CD4-positive, alpha-beta T cell treated with Interleukin-21 for 1 hour (primary cell): ENCODE data around the gene AFF1.

Experiments used
- DNase-seq: peaks from one replicate; pipeline ENCODE4 v3.0.0-alpha.2; 2020

The AFF1 gene

GRCh38 chr4:87042221-87042620 lies 107.4 kb downstream of the AFF1 start:
- no peak for DNase-seq

- DNase-seq: no peak
Measured at GRCh38 chr4:87042986-87043820, 108.4 kb downstream of the AFF1 start.

DNA sequence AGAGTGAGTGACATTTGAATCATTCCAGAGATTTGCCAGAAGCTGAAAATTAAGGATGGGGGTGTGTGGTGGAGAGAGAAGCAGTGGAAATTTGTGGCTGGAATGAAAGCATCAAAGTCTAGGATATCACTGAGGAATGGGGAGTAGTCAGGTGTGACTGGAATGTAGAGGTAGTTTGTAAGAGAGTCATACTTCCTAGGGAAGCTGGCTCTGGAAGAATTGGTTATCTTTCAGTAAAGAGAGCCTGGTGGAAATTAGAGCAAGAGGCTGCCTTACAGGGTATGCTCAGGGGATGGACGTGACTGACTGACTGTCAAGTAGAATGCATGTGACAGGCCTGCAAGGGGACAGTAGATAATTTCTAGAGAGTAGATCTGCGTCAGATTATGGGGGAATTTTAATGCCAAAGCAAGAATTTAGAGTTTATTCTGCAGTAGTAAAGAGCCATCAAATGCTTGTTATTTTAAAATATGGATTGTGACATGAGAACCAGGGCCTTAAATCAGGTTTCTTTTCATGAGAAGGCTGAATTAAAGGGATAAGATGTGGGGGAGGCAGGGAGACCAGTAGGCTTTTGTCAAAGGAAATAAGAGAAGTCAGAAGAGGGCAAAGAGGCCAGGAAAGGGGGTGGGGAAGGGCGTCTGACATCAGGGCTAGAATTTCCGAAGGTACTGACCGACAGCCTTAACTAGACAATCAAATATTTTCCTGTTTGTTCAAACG lies 109.9 kb downstream of the AFF1 start:
- DNase-seq: no peak

- no peak for DNase-seq
Measured at GRCh38 chr4:87045234-87045558, 110.4 kb downstream of the AFF1 start.

GRCh38 chr4:87045659-87046058 lies 110.8 kb downstream of the AFF1 start:
- no peak for DNase-seq

DNA sequence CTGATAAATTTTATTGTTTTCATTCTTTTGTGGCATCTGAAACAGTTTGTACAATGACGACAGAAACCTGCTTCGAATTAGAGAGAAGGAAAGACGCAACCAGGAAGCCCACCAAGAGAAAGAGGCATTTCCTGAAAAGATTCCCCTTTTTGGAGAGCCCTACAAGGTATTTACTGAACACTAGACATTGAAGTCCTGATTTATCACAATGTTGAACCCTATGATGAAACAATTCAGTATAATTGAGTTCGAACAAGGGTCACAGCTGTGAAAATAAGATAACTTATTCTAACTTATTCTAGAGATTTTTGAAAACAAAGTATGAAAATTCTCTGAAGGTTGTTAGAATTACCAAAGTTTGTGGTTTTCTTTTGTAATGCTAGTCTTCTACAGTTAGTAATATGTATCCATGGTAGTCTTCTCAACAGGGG lies 111.3 kb downstream of the AFF1 start:
- DNase-seq: no peak

- no peak for DNase-seq
Measured at GRCh38 chr4:87047281-87047798, 112.5 kb downstream of the AFF1 start.

DNA sequence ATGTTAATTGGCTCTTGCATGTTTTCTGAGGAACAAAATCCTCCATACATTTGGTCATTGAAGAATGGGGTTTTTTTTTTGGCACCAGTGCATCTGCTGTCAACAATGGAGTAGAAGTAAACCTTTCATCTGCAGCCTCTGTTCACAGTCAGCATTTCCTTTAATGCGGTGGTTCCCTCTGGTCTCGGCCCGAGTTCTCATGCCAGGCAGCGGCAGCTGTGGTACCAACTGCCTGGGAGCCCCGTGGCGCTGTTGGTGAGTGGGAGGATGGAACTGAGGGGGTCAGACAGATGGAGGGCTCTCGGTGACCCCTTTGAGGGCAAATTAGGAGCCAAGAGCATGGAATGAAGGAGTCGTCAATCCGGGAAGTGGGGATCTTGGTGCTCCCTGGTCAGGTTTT lies 114.7 kb downstream of the AFF1 start:
- no peak for DNase-seq

- DNase-seq: no peak
Measured at GRCh38 chr4:87050596-87050995, 115.8 kb downstream of the AFF1 start.

DNA sequence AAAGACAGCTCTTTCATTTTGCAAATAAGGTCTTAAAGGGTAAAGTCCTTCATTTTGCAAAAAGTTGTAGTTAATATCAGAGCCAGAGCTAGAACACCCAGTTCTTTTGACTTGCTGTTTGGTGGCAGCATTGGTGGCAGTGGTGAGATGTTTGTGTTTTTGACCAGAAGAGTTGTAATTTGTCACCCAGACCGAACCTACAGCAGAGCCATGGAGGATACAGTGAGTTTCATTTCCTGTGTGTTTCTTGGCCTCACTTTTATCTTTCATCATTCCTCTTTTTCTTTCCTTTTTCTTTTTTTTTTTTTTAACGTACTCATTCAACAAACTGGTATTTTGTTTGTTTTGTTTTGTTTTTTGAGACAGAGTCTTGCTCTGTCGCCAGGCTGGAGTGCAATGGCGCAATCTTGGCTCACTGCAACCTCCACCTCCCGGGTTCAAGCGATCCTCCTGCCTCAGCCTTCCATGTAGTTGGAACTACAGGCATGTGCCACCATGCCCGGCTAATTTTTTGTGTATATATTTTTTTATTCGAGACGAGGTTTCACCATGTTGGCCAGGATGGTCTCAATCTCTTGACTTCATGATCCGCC lies 116.4 kb downstream of the AFF1 start:
- no peak for DNase-seq

GRCh38 chr4:87052615-87053014 lies 117.8 kb downstream of the AFF1 start:
- DNase-seq: no peak

- no peak for DNase-seq
Measured at GRCh38 chr4:87053176-87053658, 118.4 kb downstream of the AFF1 start.

GRCh38 chr4:87053802-87054767 lies 119.3 kb downstream of the AFF1 start:
- DNase-seq: no peak

- DNase-seq: no peak
Measured at GRCh38 chr4:87054900-87055299, 120.1 kb downstream of the AFF1 start.

- no peak for DNase-seq
Measured at GRCh38 chr4:87055311-87055710, 120.5 kb downstream of the AFF1 start.

GRCh38 chr4:87056881-87057280 lies 122.1 kb downstream of the AFF1 start:
- no peak for DNase-seq

- DNase-seq: no peak
Measured at GRCh38 chr4:87057835-87058355, 123.1 kb downstream of the AFF1 start.

GRCh38 chr4:87058356-87059073 lies 123.7 kb downstream of the AFF1 start:
- DNase-seq: no peak

DNA sequence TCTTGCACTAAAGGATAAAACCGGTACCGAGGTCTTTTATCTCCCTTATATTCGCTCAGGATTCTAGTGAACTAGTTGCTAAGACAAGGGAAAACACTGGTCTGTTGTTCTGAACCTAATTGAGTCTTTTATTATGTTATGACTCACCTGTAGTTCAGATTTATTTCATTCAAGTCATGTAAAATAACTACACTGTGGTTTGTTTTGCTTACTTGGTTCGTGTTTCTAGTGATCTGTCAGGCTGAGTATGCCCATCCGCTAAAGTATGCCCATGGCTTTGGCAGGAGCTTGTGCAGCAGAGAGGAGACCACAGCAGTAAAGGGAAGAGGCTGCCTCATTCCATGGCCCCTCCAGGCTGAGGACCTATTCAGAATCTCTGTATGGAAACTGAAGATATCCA lies 126.1 kb downstream of the AFF1 start:
- DNase-seq: no peak

- no peak for DNase-seq
Measured at GRCh38 chr4:87065021-87065420, 130.2 kb downstream of the AFF1 start.

GRCh38 chr4:87066403-87067123 lies 131.8 kb downstream of the AFF1 start:
- DNase-seq: no peak
